WI38 (cell line): ENCODE measurements around the gene EMILIN1.

ENCODE experiments used
- H3K4me3 ChIP-seq: 2 replicates; pipeline ENCODE4 v1.5.1; 2011; ENCODE audit warnings: low read depth, mild to moderate bottlenecking, control low read depth, low read length
- CTCF ChIP-seq: IDR thresholded peaks from 2 replicates; pipeline ENCODE4 v1.5.1; 2012; ENCODE audit warnings: low read depth, mild to moderate bottlenecking, control low read depth, low read length

EMILIN1 gene

GRCh38 chr2:27050281-27050995 is 28.0 kb upstream of the EMILIN1 start:
- peak; percentile 33 for TF ChIP-seq CTCF
- H3K4me3 ChIP-seq, result peak overlapping the region; percentile 86

- H3K4me3 ChIP-seq, result peak within 1 kb of the TSS; percentile 86
- TF ChIP-seq CTCF, result no peak
Measured at GRCh38 chr2:27050996-27051901, 27.2 kb upstream of the EMILIN1 start, which contains the start of gene AGBL5. Gene AGBL5 (plus strand): TSS chr2:27051668. CDS start chr2:27052959, 1,291 bp downstream.

GRCh38 chr2:27051902-27052645 is 26.3 kb upstream of the EMILIN1 start:
- no peak for TF ChIP-seq CTCF

GRCh38 chr2:27053321-27053720 is 25.1 kb upstream of the EMILIN1 start:
- TF ChIP-seq CTCF, result no peak
- no peak overlapping the region for H3K4me3 ChIP-seq

More at GRCh38 chr2:27051902-27052645, 26.3 kb upstream of the EMILIN1 start:
- peak overlapping the region; percentile 86 for H3K4me3 ChIP-seq

GRCh38 chr2:27053776-27054175 is 24.6 kb upstream of the EMILIN1 start:
- TF ChIP-seq CTCF, result no peak
- H3K4me3 ChIP-seq, result no peak overlapping the region

- H3K4me3 ChIP-seq, result no peak overlapping the region
- no peak for TF ChIP-seq CTCF
Measured at GRCh38 chr2:27054721-27055120, 23.7 kb upstream of the EMILIN1 start.
